Cardiac fibroblast (primary cell): ENCODE data around the gene SEPTIN2.
"Not testable (repeated sequence)": the region's sequence is repeated elsewhere in the genome, so short reads cannot be mapped to it uniquely, and the experiment has no call there.

ENCODE experiments used
- DNase-seq, 2 donors: peaks; one replicate each; pipeline versions ENCODE4 v3.0.0 to v3.0.0-alpha.2; 2010; ENCODE audit warnings: low read depth in 2 of 2
- H3K4me3 ChIP-seq, 2 donors: replicated peaks in 1 of 2; 1 replicate in 1 of 2; 2 replicates in 1 of 2; pipeline ENCODE4 v1.5.1; 2011; ENCODE audit warnings: low read depth in 2 of 2, low read length in 2 of 2, mild to moderate bottlenecking in 2 of 2, moderate library complexity in 1 of 2
- CTCF ChIP-seq: IDR thresholded peaks from one replicate; pipeline ENCODE4 v1.5.1; 2011; ENCODE audit warnings: low read depth, mild to moderate bottlenecking, low read length, inconsistent platforms

SEPTIN2 gene

GRCh38 chr2:241379481-241380480 lies 64.1 kb downstream of the SEPTIN2 start:
- peak; percentile 40 to 62 for DNase-seq
- H3K4me3 ChIP-seq = no peak overlapping the region
- TF ChIP-seq CTCF = no peak

DNA sequence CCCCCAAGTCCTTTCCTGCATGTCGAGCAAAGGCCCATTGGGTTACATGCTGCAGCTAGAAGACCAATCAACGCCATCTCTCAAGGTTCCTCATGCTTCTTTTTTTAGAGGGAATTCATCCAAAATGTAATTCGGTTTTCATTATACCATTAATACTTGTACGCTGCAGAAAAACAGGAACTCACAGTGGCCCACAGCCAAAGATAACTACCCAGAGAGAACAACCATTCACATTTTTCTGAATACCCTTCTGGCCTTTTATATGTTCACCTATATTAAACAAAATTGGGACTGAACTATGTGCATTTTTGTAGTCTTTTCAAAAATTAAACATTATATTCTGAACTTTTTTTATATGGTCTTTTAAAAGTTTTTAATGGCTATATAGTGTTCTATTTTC lies 66.1 kb downstream of the SEPTIN2 start:
- DNase-seq = peak; percentile 19 to 35
- no peak overlapping the region for H3K4me3 ChIP-seq
- no peak for TF ChIP-seq CTCF

- H3K4me3 ChIP-seq, DNase-seq: not testable (repeated sequence)
Measured at GRCh38 chr2:241385450-241385849, 69.7 kb downstream of the SEPTIN2 start.

DNA sequence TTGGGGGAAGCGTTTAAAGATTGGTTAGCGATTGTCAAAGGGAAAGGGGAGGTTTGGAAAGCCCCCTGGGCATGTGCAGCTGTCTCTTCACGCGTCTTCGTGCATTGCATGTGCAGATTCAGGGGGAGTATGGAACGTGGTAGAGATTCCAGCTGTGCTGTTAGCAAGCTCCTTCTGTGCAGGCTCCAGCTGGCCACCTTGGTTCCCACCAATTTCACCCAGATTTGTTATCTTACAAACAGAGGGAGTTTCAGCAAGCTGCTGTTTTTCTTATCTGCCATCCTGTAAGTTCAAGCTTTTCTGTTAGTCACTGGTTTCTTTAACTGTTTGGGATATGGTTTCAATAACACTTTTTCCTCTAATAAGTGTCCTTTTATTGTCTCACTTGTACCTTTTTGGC lies 70.8 kb downstream of the SEPTIN2 start:
- TF ChIP-seq CTCF = no peak
- DNase-seq = peak in 1 of 2 donors; percentile 42
- H3K4me3 ChIP-seq = no peak overlapping the region

GRCh38 chr2:241389697-241390096 lies 74.0 kb downstream of the SEPTIN2 start:
- no peak for TF ChIP-seq CTCF
- H3K4me3 ChIP-seq = no peak overlapping the region

GRCh38 chr2:241390301-241391206 lies 74.8 kb downstream of the SEPTIN2 start:
- DNase-seq = no peak
- no peak for TF ChIP-seq CTCF
- H3K4me3 ChIP-seq = no peak overlapping the region

More at GRCh38 chr2:241389697-241390096, 74.0 kb downstream of the SEPTIN2 start:
- no peak for DNase-seq
